DND-41 (cell line): Measurements from ENCODE around the gene HDDC3.
"Not testable (repeated sequence)": the region's sequence is repeated elsewhere in the genome, so short reads cannot be mapped to it uniquely, and the experiment has no call there.

Experiments used
- ATAC-seq: fragments of 200-7000 bp; cut with Tn5 transposase; 3 replicates; pipeline ENCODE4 v1.9.1; 2021; ENCODE audit warnings: low read depth; ENCODE audit not compliant: insufficient read depth
- DNase-seq: peaks from one replicate; pipeline ENCODE4 v3.0.0-alpha.2; 2020
- H2AFZ ChIP-seq: 2 replicates; pipeline ENCODE4 v1.6.0; 2012; ENCODE audit warnings: low read depth, low read length
- H3K27ac ChIP-seq: 2 replicates; pipeline ENCODE4 v1.5.1; 2012; ENCODE audit warnings: low read length, inconsistent platforms
- H3K27me3 ChIP-seq: fragments of 200-600 bp; sonication (generic); 2 replicates; pipeline ENCODE4 v1.6.0; 2012; ENCODE audit warnings: low read length, mild to moderate bottlenecking, inconsistent platforms; ENCODE audit not compliant: insufficient read depth, poor library complexity
- H3K36me3 ChIP-seq: 2 replicates; pipeline ENCODE4 v1.5.1; 2012; ENCODE audit warnings: low read length, inconsistent platforms; ENCODE audit not compliant: insufficient read depth
- H3K4me1 ChIP-seq: 2 replicates; pipeline ENCODE4 v1.5.1; 2012; ENCODE audit warnings: mild to moderate bottlenecking, low read length; ENCODE audit not compliant: insufficient read depth
- H3K4me2 ChIP-seq: 2 replicates; pipeline ENCODE4 v1.6.0; 2012; ENCODE audit warnings: mild to moderate bottlenecking, moderate library complexity, low read length, inconsistent platforms; ENCODE audit not compliant: insufficient read depth
- H3K4me3 ChIP-seq, 2 experiments: fragments of 200-600 bp in 1 of 2; shearing (Covaris generic) in 1 of 2; 2 replicates each; pipeline ENCODE4 v1.5.1; 2012 to 2016; ENCODE audit warnings: inconsistent platforms in 2 of 2, low read length in 2 of 2, mild to moderate bottlenecking in 2 of 2, low read depth in 1 of 2, moderate library complexity in 1 of 2
- H3K79me2 ChIP-seq: 2 replicates; pipeline ENCODE4 v1.6.0; 2012; ENCODE audit warnings: low read length, inconsistent platforms; ENCODE audit not compliant: insufficient read depth
- H3K9ac ChIP-seq: 2 replicates; pipeline ENCODE4 v1.6.0; 2012; ENCODE audit warnings: low read depth, mild to moderate bottlenecking, inconsistent platforms, low read length, moderate library complexity
- H3K9me3 ChIP-seq: 2 replicates; pipeline ENCODE4 v1.5.1; 2012; ENCODE audit warnings: low read length, moderate library complexity, mild to moderate bottlenecking, inconsistent platforms; ENCODE audit not compliant: insufficient read depth, severe bottlenecking
- H4K20me1 ChIP-seq: 2 replicates; pipeline ENCODE4 v1.6.0; 2012; ENCODE audit warnings: low read length; ENCODE audit not compliant: insufficient read depth
- CTCF ChIP-seq: IDR thresholded peaks from 2 replicates; pipeline ENCODE4 v1.5.1; 2012; ENCODE audit warnings: borderline replicate concordance, low read length, moderate library complexity, mild to moderate bottlenecking; ENCODE audit not compliant: poor library complexity, severe bottlenecking; ENCODE audit errors: extremely low read depth
- EZH2 ChIP-seq: IDR thresholded peaks from 3 replicates; pipeline ENCODE4 v1.6.1; 2012; ENCODE audit warnings: borderline replicate concordance, low read depth, mild to moderate bottlenecking, moderate library complexity, low read length, inconsistent platforms; ENCODE audit not compliant: severe bottlenecking

HDDC3 gene

GRCh38 chr15:90902840-90903732 lies 29.3 kb downstream of the HDDC3 start, which contains the start of gene MAN2A2:
MAN2A2 (plus strand) TSS chr15:90903302; CDS start chr15:90904208, 906 bp downstream.
- Histone ChIP-seq H3K9me3 (no peaks in the 10 kb centered on the region), H2AFZ (peak within 1 kb of the TSS; percentile 92), H3K79me2 (peaks cover 15% of the 10 kb centered on the region), H3K4me1 (peaks cover 27% of the 10 kb centered on the region), H3K27me3 (no peaks in the 10 kb centered on the region), H3K4me2 (peak within 1 kb of the TSS; percentile 80), H4K20me1 (peaks cover 6% of the 10 kb centered on the region), H3K27ac (peak within 1 kb of the TSS; percentile 82), H3K9ac (peak within 1 kb of the TSS; percentile 92), H3K36me3 (peaks cover 35% of the 10 kb centered on the region), H3K4me3 (peak within 1 kb of the TSS; percentile 71 to 89)
- no peak for TF ChIP-seq CTCF
- no peak for TF ChIP-seq EZH2
- ATAC-seq: peak; percentile 81
- DNase-seq: peak; percentile 72

DNA sequence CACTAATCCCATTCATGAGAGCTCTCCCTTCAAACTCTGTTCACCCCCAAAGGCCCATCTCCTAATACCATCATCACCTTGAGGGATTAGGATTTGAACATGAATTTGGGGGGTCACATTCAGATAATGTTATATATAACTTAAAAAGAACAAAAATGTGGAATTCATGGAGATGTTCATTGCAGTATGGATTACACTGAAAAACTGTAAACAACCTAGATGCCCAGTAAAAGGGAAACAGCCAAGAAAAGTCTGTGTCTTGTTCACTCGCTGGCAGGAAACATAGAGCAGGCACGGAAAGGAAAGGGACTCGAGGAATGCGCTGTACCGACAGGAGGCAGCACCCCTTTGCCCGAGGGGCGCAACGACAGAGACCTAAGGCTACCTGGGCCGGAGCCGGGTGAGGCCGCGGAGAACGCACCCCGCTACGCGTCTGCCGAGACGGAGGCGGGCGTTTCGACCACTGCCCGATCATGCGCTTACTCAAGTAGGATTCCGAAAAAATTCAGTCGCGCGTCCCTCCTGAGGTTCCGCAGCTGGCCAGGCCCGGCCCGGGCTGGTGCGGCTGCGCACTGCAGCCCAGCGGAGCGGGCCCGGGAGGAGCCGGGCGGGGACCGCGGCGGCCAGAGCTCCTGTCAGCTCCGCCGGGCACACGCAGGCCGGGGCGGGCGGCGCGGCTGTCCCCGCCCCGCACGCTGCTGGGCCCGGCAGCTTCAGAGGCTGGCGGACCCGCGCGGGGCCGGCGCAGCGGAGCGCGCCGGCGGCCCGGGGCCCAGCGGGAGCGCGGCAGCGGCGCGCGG lies 30.1 kb downstream of the HDDC3 start:
- Histone ChIP-seq H3K36me3 (peaks cover 26% of the 10 kb centered on the region), H3K4me3 (peak overlapping the region; percentile 56 to 89; a peak in 3 of 4 replicates), H3K27ac (peak overlapping the region; percentile 82), H3K4me1 (peaks cover 27% of the 10 kb centered on the region), H4K20me1 (peaks cover 6% of the 10 kb centered on the region), H3K9me3 (no peaks in the 10 kb centered on the region), H3K9ac (peak overlapping the region; percentile 92), H2AFZ (peak overlapping the region; percentile 92), H3K27me3 (no peaks in the 10 kb centered on the region), H3K79me2 (peaks cover 15% of the 10 kb centered on the region), H3K4me2 (peak overlapping the region; percentile 80)
- ATAC-seq (peak; percentile 76), DNase-seq (peak; percentile 70)
- TF ChIP-seq CTCF (peak; percentile 86), EZH2 (no peak)

- peaks cover 6% of the 10 kb centered on the region for H4K20me1 ChIP-seq
- no peaks in the 10 kb centered on the region for H3K9me3 ChIP-seq
- H3K9ac ChIP-seq: peak overlapping the region; percentile 92
- H3K4me3 ChIP-seq: peak overlapping the region in 1 of 2 experiments; percentile 89; a peak in 3 of 4 replicates
- DNase-seq (no peak), ATAC-seq (no peak)
- H3K36me3 ChIP-seq: peaks cover 18% of the 10 kb centered on the region
- peaks cover 27% of the 10 kb centered on the region for H3K4me1 ChIP-seq
- no peaks in the 10 kb centered on the region for H3K27me3 ChIP-seq
- H3K27ac ChIP-seq: peak overlapping the region; percentile 82
- H3K79me2 ChIP-seq: peaks cover 15% of the 10 kb centered on the region
- H2AFZ ChIP-seq: peak overlapping the region; percentile 92
- no peak for TF ChIP-seq EZH2
- TF ChIP-seq CTCF: no peak
- peak overlapping the region; percentile 80 for H3K4me2 ChIP-seq
These were observed 30.9 kb downstream of the HDDC3 start for GRCh38 chr15:90901175-90902039.

- H2AFZ ChIP-seq: not testable (repeated sequence)
These were observed 35.2 kb downstream of the HDDC3 start for GRCh38 chr15:90897131-90897655.

More at GRCh38 chr15:90897131-90897655, 35.2 kb downstream of the HDDC3 start:
- not testable (repeated sequence) for H3K27ac ChIP-seq, H3K4me2 ChIP-seq, H3K36me3 ChIP-seq, H3K4me3 ChIP-seq, H3K9ac ChIP-seq, DNase-seq, H3K9me3 ChIP-seq, H3K79me2 ChIP-seq, H4K20me1 ChIP-seq, ATAC-seq, H3K27me3 ChIP-seq
- peaks cover 17% of the 10 kb centered on the region for H3K4me1 ChIP-seq
